Measurements from ENCODE around the gene HS3ST6.

Gene HS3ST6

DNA sequence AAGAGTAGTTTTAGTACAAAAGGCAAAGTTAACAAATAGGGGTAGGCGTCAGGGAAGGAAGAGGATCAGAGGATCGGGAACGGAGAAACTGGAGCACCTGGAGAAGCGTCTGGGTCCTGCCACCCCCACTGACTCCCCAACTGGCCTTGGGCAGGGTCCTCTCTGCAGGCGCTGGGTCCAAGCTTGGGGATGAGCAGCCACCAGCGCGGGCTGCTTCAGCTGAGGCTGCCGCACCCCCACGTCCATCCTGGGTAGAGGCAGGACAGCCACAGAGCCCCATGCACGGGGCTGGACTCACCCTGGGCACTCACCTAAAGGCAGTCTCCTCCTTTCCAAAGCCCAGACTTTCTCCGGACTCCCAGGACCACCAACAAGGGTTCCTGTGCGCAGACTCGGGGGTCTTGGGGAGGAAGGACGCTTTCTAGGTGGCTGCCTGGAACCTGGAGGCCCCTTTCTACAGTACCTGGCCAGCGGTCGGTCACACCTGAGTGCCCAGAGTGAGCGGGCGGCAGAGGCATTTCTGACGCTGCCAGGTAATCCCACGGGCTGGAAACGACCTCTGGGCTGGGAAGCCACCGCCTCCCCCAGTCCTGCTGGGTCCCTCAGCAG is 1.1 kb downstream of the HS3ST6 start:
- Histone ChIP-seq H3K79me2 (ENCODE audit: control insufficient read depth, insufficient read depth, low read length, poor library complexity) (no peaks in the 10 kb centered on the region), H2BK5ac (ENCODE audit: low read depth, low read length, poor library complexity) (no peak overlapping the region), H4K91ac (ENCODE audit: low read depth, low read length) (no peak overlapping the region), H3K9me3 (ENCODE audit: insufficient read depth, low read depth, low read length) (peaks cover 5% of the 10 kb centered on the region), H2AFZ (ENCODE audit: insufficient read depth, low read length, poor library complexity) (no peak overlapping the region), H3K4me1 (ENCODE audit: control insufficient read depth in 1 of 2, insufficient read depth in 2 of 2, low read length in 2 of 2) (peaks cover 0 to 4% of the 10 kb centered on the region in 2 experiments), H4K12ac (ENCODE audit: low read depth, low read length) (no peak overlapping the region), H3K27ac (ENCODE audit: low read depth, low read length) (no peak overlapping the region), H3K23ac (ENCODE audit: low read length) (no peak overlapping the region), H3K18ac (ENCODE audit: low read length) (no peak overlapping the region), H3K4me2 (ENCODE audit: low read length) (no peak overlapping the region), H3K14ac (ENCODE audit: low read length) (no peak overlapping the region), H4K8ac (ENCODE audit: low read depth, low read length) (no peak overlapping the region), H2BK12ac (ENCODE audit: low read length) (no peak overlapping the region), H3K9ac (ENCODE audit: low read length) (no peak overlapping the region), H2BK120ac (ENCODE audit: insufficient read depth, low read length, poor library complexity) (no peak overlapping the region), H3K4me3 (ENCODE audit: low read depth, low read length) (no peak overlapping the region), H3K4ac (ENCODE audit: low read depth, low read length) (no peak overlapping the region), H3K27me3 (ENCODE audit: insufficient read depth, low read length) (peaks cover 56% of the 10 kb centered on the region), H3K36me3 (ENCODE audit: control insufficient read depth in 1 of 2, insufficient read depth in 2 of 2, low read length in 2 of 2) (no peaks in the 10 kb centered on the region), H2AK5ac (ENCODE audit: low read length) (no peak overlapping the region), H3K79me1 (ENCODE audit: low read length) (no peaks in the 10 kb centered on the region)
- WGBS (ENCODE audit: extremely low coverage, insufficient coverage, insufficient read length), result no CpG with 5 or more reads among the region's 22 CpGs
- DNase-seq, result no peak

GRCh38 chr16:1916640-1916990 is 1.6 kb downstream of the HS3ST6 start:
- H3K4me2 ChIP-seq (ENCODE audit: low read length), result no peak overlapping the region
- H3K36me3 ChIP-seq (ENCODE audit: control insufficient read depth in 1 of 2, insufficient read depth in 2 of 2, low read length in 2 of 2), result no peaks in the 10 kb centered on the region
- H3K4me3 ChIP-seq (ENCODE audit: low read depth, low read length), result no peak overlapping the region
- H3K18ac ChIP-seq (ENCODE audit: low read length), result no peak overlapping the region
- H2BK12ac ChIP-seq (ENCODE audit: low read length), result no peak overlapping the region
- H3K79me2 ChIP-seq (ENCODE audit: control insufficient read depth, insufficient read depth, low read length, poor library complexity), result no peaks in the 10 kb centered on the region
- H4K12ac ChIP-seq (ENCODE audit: low read depth, low read length), result no peak overlapping the region
- no peak overlapping the region for H3K9ac ChIP-seq (ENCODE audit: low read length)
- DNase-seq, result no peak
- H2AK5ac ChIP-seq (ENCODE audit: low read length), result no peak overlapping the region
- H3K14ac ChIP-seq (ENCODE audit: low read length), result no peak overlapping the region
- no peak overlapping the region for H3K27ac ChIP-seq (ENCODE audit: low read depth, low read length)
- H3K9me3 ChIP-seq (ENCODE audit: insufficient read depth, low read depth, low read length), result peaks cover 5% of the 10 kb centered on the region
- H3K4me1 ChIP-seq (ENCODE audit: control insufficient read depth in 1 of 2, insufficient read depth in 2 of 2, low read length in 2 of 2), result peaks cover 0 to 4% of the 10 kb centered on the region in 2 experiments
- H2BK120ac ChIP-seq (ENCODE audit: insufficient read depth, low read length, poor library complexity), result no peak overlapping the region
- H2AFZ ChIP-seq (ENCODE audit: insufficient read depth, low read length, poor library complexity), result no peak overlapping the region
- H4K8ac ChIP-seq (ENCODE audit: low read depth, low read length), result no peak overlapping the region
- H3K23ac ChIP-seq (ENCODE audit: low read length), result no peak overlapping the region
- H3K79me1 ChIP-seq (ENCODE audit: low read length), result no peaks in the 10 kb centered on the region
- no peak overlapping the region for H4K91ac ChIP-seq (ENCODE audit: low read depth, low read length)
- peaks cover 56% of the 10 kb centered on the region for H3K27me3 ChIP-seq (ENCODE audit: insufficient read depth, low read length)
- H2BK5ac ChIP-seq (ENCODE audit: low read depth, low read length, poor library complexity), result no peak overlapping the region
- no peak overlapping the region for H3K4ac ChIP-seq (ENCODE audit: low read depth, low read length)
- no CpG with 5 or more reads among the region's 5 CpGs for WGBS (ENCODE audit: extremely low coverage, insufficient coverage, insufficient read length)

DNA sequence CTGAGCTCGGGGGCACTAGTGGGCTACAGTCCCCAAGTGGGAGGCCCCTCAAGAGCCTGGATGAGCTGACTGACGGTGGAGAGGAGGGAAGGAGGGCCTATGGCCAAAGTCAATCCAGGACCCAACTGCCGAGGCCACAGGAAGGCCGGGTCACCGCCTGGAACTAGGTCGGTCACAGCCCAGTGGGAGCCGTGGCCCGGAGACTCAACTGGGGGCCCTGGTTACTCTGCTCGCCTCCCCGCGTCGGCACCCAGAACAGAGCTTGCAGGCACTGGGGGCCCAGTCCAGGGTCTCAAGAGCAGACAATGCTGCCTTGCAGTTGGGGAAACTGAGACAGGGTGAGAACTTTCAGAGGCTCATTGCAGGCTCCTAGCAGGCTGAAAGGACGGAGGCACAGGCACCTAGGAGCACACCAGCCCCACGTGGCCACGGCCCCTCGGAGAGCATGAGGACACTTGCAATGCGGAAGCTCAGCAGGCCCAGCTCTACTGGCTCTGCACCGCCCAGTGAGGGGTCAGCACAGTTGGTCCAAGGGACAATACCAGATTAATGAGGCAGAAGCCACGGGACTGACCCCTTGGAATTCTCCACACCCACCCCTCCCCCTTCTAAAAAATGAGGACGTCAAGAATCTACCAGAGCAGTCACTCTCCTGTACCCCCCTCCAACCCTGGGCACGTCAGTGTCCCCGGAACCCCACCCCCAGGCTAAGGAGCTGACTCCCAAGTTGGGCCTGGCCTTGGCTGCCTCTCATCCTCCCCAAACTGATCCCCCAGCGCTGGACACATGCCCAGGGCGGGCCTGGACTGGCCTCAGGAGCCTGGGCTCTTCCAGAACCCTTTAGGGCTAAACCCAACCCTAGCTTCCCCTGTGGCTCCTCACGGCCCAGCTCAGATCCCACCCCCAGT is 2.2 kb downstream of the HS3ST6 start:
- H2BK120ac ChIP-seq (ENCODE audit: insufficient read depth, low read length, poor library complexity), result no peak overlapping the region
- no peak overlapping the region for H2BK12ac ChIP-seq (ENCODE audit: low read length)
- no peak overlapping the region for H4K91ac ChIP-seq (ENCODE audit: low read depth, low read length)
- H2AFZ ChIP-seq (ENCODE audit: insufficient read depth, low read length, poor library complexity), result no peak overlapping the region
- no peak overlapping the region for H3K4me3 ChIP-seq (ENCODE audit: low read depth, low read length)
- peaks cover 5% of the 10 kb centered on the region for H3K9me3 ChIP-seq (ENCODE audit: insufficient read depth, low read depth, low read length)
- H3K36me3 ChIP-seq (ENCODE audit: control insufficient read depth in 1 of 2, insufficient read depth in 2 of 2, low read length in 2 of 2), result no peaks in the 10 kb centered on the region
- DNase-seq, result no peak
- no peaks in the 10 kb centered on the region for H3K79me1 ChIP-seq (ENCODE audit: low read length)
- no peak overlapping the region for H2AK5ac ChIP-seq (ENCODE audit: low read length)
- no peak overlapping the region for H3K18ac ChIP-seq (ENCODE audit: low read length)
- no peak overlapping the region for H3K4ac ChIP-seq (ENCODE audit: low read depth, low read length)
- H2BK5ac ChIP-seq (ENCODE audit: low read depth, low read length, poor library complexity), result no peak overlapping the region
- no peak overlapping the region for H3K27ac ChIP-seq (ENCODE audit: low read depth, low read length)
- H3K4me2 ChIP-seq (ENCODE audit: low read length), result no peak overlapping the region
- H4K12ac ChIP-seq (ENCODE audit: low read depth, low read length), result no peak overlapping the region
- no peaks in the 10 kb centered on the region for H3K79me2 ChIP-seq (ENCODE audit: control insufficient read depth, insufficient read depth, low read length, poor library complexity)
- H3K4me1 ChIP-seq (ENCODE audit: control insufficient read depth in 1 of 2, insufficient read depth in 2 of 2, low read length in 2 of 2), result peaks cover 0 to 4% of the 10 kb centered on the region in 2 experiments
- peaks cover 52% of the 10 kb centered on the region for H3K27me3 ChIP-seq (ENCODE audit: insufficient read depth, low read length)
- H3K23ac ChIP-seq (ENCODE audit: low read length), result no peak overlapping the region
- H4K8ac ChIP-seq (ENCODE audit: low read depth, low read length), result no peak overlapping the region
- H3K9ac ChIP-seq (ENCODE audit: low read length), result no peak overlapping the region
- H3K14ac ChIP-seq (ENCODE audit: low read length), result no peak overlapping the region
- no CpG with 5 or more reads among the region's 25 CpGs for WGBS (ENCODE audit: extremely low coverage, insufficient coverage, insufficient read length)

GRCh38 chr16:1914988-1915387 is 3.2 kb downstream of the HS3ST6 start:
- peaks cover 5% of the 10 kb centered on the region for H3K9me3 ChIP-seq (ENCODE audit: insufficient read depth, low read depth, low read length)
- H2AFZ ChIP-seq (ENCODE audit: insufficient read depth, low read length, poor library complexity), result no peak overlapping the region
- no peak overlapping the region for H2BK5ac ChIP-seq (ENCODE audit: low read depth, low read length, poor library complexity)
- H3K79me1 ChIP-seq (ENCODE audit: low read length), result no peaks in the 10 kb centered on the region
- no peak overlapping the region for H3K14ac ChIP-seq (ENCODE audit: low read length)
- H4K91ac ChIP-seq (ENCODE audit: low read depth, low read length), result no peak overlapping the region
- no peak overlapping the region for H3K27ac ChIP-seq (ENCODE audit: low read depth, low read length)
- H2BK120ac ChIP-seq (ENCODE audit: insufficient read depth, low read length, poor library complexity), result no peak overlapping the region
- no peak overlapping the region for H4K8ac ChIP-seq (ENCODE audit: low read depth, low read length)
- no peak overlapping the region for H3K18ac ChIP-seq (ENCODE audit: low read length)
- no peaks in the 10 kb centered on the region for H3K79me2 ChIP-seq (ENCODE audit: control insufficient read depth, insufficient read depth, low read length, poor library complexity)
- no peak overlapping the region for H3K9ac ChIP-seq (ENCODE audit: low read length)
- peaks cover 42% of the 10 kb centered on the region for H3K27me3 ChIP-seq (ENCODE audit: insufficient read depth, low read length)
- H3K36me3 ChIP-seq (ENCODE audit: control insufficient read depth in 1 of 2, insufficient read depth in 2 of 2, low read length in 2 of 2), result no peaks in the 10 kb centered on the region
- no peak overlapping the region for H2AK5ac ChIP-seq (ENCODE audit: low read length)
- H3K4me3 ChIP-seq (ENCODE audit: low read depth, low read length), result no peak overlapping the region
- DNase-seq, result no peak
- no peak overlapping the region for H2BK12ac ChIP-seq (ENCODE audit: low read length)
- WGBS (ENCODE audit: extremely low coverage, insufficient coverage, insufficient read length), result no CpG with 5 or more reads among the region's 8 CpGs
- no peak overlapping the region for H4K12ac ChIP-seq (ENCODE audit: low read depth, low read length)
- H3K4me2 ChIP-seq (ENCODE audit: low read length), result no peak overlapping the region
- peaks cover 0 to 4% of the 10 kb centered on the region in 2 experiments for H3K4me1 ChIP-seq (ENCODE audit: control insufficient read depth in 1 of 2, insufficient read depth in 2 of 2, low read length in 2 of 2)
- H3K23ac ChIP-seq (ENCODE audit: low read length), result no peak overlapping the region
- no peak overlapping the region for H3K4ac ChIP-seq (ENCODE audit: low read depth, low read length)
